ENCODE results near the gene FHOD3.

The FHOD3 gene

DNA sequence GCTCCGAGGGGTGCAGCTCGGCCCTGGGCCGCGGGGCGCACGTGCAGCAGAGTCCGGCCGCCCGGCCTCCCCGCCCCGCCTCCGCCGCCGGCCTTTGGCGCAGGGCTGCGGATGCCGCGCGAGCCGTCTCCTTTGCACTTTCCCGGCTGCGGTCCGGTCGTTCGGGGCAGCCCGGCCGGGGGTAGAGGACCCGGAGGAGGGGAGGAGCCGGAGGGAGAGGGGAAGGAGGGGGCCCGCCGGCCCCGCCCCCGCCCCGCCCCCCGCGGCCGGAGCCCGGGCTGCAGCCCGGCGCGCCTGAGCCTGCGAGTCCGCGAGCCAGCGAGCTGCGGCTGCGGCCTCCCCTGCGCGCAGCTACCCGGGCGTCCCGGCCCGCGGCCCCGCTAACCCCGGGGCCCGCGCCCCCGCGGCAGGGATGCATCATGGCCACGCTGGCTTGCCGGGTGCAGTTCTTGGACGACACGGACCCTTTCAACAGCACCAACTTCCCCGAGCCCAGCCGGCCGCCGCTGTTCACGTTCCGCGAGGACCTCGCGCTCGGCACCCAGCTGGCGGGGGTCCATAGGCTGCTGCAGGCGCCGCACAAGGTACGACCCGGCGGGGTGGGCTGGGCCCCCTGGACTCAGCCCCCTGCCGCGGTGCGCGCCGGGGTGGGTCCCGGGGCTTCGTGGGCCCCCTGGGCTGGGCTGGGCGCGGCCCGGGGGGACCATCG lies at the start of gene FHOD3:
FHOD3 (plus strand) TSS at position 297 of the 709 bp plus-strand sequence; CDS start at position 420, 123 bp downstream.
- in situ Hi-C loops (cut with MboI; ENCODE audit: low pct_unique_long_range_greater_than_20kb, low sequenced_read_pairs, unreplicated experiment) = loop anchor here (25.0 kb wide), 2 partner anchors 285 to 910 kb away; partner anchors contain the start of gene ZNF396
- no peak for TF ChIP-seq CTCF (IDR thresholded peaks at IDR 0.05; ENCODE audit: extremely low read depth, insufficient read depth, missing control alignments)
- DNase-seq (ENCODE audit: low spot score) = peak; percentile 92

DNA sequence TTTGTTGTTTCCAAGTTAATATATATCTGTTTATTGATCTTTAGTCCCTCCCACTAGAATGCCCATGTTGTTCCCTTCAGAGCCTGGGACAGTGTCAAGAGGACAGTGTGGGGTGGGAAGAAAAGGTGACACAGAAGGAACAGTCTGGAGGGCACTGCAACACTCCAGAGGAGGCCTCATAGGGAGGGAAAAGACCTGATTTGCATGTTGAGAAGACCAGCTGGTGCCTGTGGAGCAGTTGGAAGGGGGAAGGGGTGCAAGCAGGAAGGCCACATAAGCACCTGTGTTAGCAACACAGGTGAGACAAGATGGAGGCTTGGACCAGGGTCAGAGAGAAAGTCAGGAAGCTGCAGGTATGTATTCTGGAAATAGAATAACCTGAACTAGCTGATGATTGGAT lies 48.1 kb upstream of the FHOD3 start:
- DNase-seq (ENCODE audit: low spot score) = no peak
- in situ Hi-C loops (cut with MboI; ENCODE audit: low pct_unique_long_range_greater_than_20kb, low sequenced_read_pairs, unreplicated experiment) = no loop called here

GRCh38 chr18:36250827-36251226 lies 46.7 kb upstream of the FHOD3 start:
- no peak for DNase-seq (ENCODE audit: low spot score)
- in situ Hi-C loops (cut with MboI; ENCODE audit: low pct_unique_long_range_greater_than_20kb, low sequenced_read_pairs, unreplicated experiment) = no loop called here
- no peak for TF ChIP-seq CTCF (IDR thresholded peaks at IDR 0.05; ENCODE audit: extremely low read depth, insufficient read depth, missing control alignments)

More for the DNA sequence above, 48.1 kb upstream of the FHOD3 start:
- TF ChIP-seq CTCF (IDR thresholded peaks at IDR 0.05; ENCODE audit: extremely low read depth, insufficient read depth, missing control alignments) = no peak

DNA sequence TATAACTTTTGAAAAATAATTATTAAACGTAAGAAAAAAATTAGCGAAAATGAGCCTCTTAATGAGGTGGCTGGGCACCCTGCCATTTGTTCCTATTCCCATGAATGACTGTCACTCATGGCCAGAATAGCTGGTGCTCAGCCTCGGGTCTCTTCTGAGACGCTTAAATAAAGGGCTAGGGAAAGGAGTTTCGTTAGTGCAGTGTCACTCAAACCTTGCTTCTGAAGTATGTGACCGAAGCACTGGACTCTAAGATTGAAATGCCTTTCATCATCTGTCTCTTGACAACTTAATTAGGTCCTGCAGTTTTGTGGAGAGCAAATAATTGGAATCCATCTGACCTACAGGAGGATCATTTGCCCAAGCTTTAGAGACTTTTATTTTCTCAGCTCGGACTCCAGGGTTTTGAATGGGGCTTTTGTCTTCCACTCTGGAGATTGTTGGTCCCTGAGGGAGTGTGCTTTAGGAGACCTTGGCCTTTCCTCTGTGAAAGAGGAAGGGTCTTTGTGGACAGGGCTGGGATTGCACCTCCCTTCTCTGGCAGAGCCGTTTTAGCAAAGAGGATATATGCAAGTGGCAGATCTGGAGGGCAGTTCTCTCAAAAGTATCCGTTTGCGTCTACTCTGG lies 42.3 kb upstream of the FHOD3 start:
- no peak for TF ChIP-seq CTCF (IDR thresholded peaks at IDR 0.05; ENCODE audit: extremely low read depth, insufficient read depth, missing control alignments)
- DNase-seq (ENCODE audit: low spot score) = no peak
- in situ Hi-C loops (cut with MboI; ENCODE audit: low pct_unique_long_range_greater_than_20kb, low sequenced_read_pairs, unreplicated experiment) = no loop called here

GRCh38 chr18:36256094-36256493 lies 41.4 kb upstream of the FHOD3 start:
- DNase-seq (ENCODE audit: low spot score) = no peak
- in situ Hi-C loops (cut with MboI; ENCODE audit: low pct_unique_long_range_greater_than_20kb, low sequenced_read_pairs, unreplicated experiment) = no loop called here
- no peak for TF ChIP-seq CTCF (IDR thresholded peaks at IDR 0.05; ENCODE audit: extremely low read depth, insufficient read depth, missing control alignments)

DNA sequence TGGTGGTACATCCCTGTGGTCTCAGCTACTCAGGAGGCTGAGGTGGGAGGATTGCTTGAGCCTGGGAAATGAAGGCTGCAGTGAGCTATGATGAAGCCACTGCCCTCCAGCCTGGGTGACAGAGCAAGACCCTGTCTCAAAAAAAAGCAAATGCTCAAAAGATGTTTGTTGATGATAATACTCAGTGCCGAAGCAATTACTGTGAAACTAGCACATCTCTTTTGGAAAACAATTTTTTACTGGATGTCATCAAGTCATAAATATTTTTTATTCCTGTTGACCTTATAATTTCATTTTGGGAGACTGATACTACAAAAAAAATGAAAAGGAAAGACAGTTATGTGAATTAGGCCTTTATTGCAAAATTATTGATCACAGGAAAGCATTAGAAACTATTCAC lies 34.5 kb upstream of the FHOD3 start:
- in situ Hi-C loops (cut with MboI; ENCODE audit: low pct_unique_long_range_greater_than_20kb, low sequenced_read_pairs, unreplicated experiment) = no loop called here
- no peak for DNase-seq (ENCODE audit: low spot score)

More for the DNA sequence above, 34.5 kb upstream of the FHOD3 start:
- no peak for TF ChIP-seq CTCF (IDR thresholded peaks at IDR 0.05; ENCODE audit: extremely low read depth, insufficient read depth, missing control alignments)
